ENCODE results near the gene ZNF616. TPM values are rescaled to one million over a fixed set of nuclear protein-coding genes. Genes with fewer than 3 reads are reported as not detected.

Gene ZNF616
- polyA plus RNA-seq, 1 of the 3 experiments (the other 2 are of a cell fraction) = 1.5 TPM

GRCh38 chr19:52070496-52070895, 69.2 kb downstream of the ZNF616 start:
- Histone ChIP-seq H3K9ac (no peak overlapping the region), H3K36me3 (replicated peaks in 1 of 2; ENCODE audit: control insufficient read depth in 1 of 2, insufficient read depth in 2 of 2, low read length in 1 of 2) (peaks cover 60 to 99% of the 10 kb centered on the region in 2 experiments), H3K79me2 (ENCODE audit: insufficient read depth) (peaks cover 19% of the 10 kb centered on the region), H4K20me1 (ENCODE audit: insufficient read depth) (no peaks in the 10 kb centered on the region), H3K9me3 (peaks cover 49% of the 10 kb centered on the region), H3K4me1 (ENCODE audit: control insufficient read depth in 1 of 2, insufficient read depth in 2 of 2, low read depth in 1 of 2, low read length in 1 of 2) (no peaks in the 10 kb centered on the region), H3K27ac (ENCODE audit: low read depth in 2 of 2, low read length in 1 of 2) (no peak overlapping the region), H3K4me3 (ENCODE audit: low read depth in 2 of 2, low read length in 1 of 2) (no peak overlapping the region), H2AFZ (ENCODE audit: low read depth) (no peak overlapping the region), H3F3A (replicated peaks; ENCODE audit: insufficient read depth) (peaks cover 3% of the 10 kb centered on the region), H3K9me2 (no peaks in the 10 kb centered on the region), H3K27me3 (ENCODE audit: insufficient read depth) (no peaks in the 10 kb centered on the region), H3K4me2 (no peak overlapping the region)
- CTCF ChIA-PET = no interaction called here
- POLR2A ChIA-PET = no interaction called here
- TF ChIP-seq FOXM1 (IDR thresholded peaks at IDR 0.05; ENCODE audit: low read depth) (no peak), REST (IDR thresholded peaks at IDR 0.05; ENCODE audit: low read depth, low read length) (no peak), NRF1 (IDR thresholded peaks at IDR 0.05; ENCODE audit: low read depth, low read length) (no peak), NFIC (IDR thresholded peaks at IDR 0.05; ENCODE audit: borderline replicate concordance) (no peak), ELF1 (IDR thresholded peaks at IDR 0.05) (no peak), RXRA (IDR thresholded peaks at IDR 0.05; ENCODE audit: borderline replicate concordance, low read depth) (no peak), IRF3 (IDR thresholded peaks at IDR 0.05; ENCODE audit: low read depth, low read length) (no peak), FOSL2 (IDR thresholded peaks at IDR 0.05; ENCODE audit: borderline replicate concordance, low read depth) (no peak), SMC3 (IDR thresholded peaks at IDR 0.05; ENCODE audit: low read depth, low read length) (no peak), POLR2AphosphoS5 (IDR thresholded peaks at IDR 0.05; ENCODE audit: low read depth, low read length) (no peak), FOXJ3 (CRISPR knock-in tag; IDR thresholded peaks at IDR 0.05) (no peak)
- WGBS (ENCODE audit: low lambda C conversion rate) = 88% methylated on average over 4 of the region's 5 CpGs
- DNase-seq = no peak

GRCh38 chr19:52069653-52070052, 70.1 kb downstream of the ZNF616 start:
- Histone ChIP-seq H3K9me3 (peaks cover 53% of the 10 kb centered on the region), H3K36me3 (replicated peaks in 1 of 2; ENCODE audit: control insufficient read depth in 1 of 2, insufficient read depth in 2 of 2, low read length in 1 of 2) (peaks cover 56 to 99% of the 10 kb centered on the region in 2 experiments)
- CTCF ChIA-PET = no interaction called here

More at GRCh38 chr19:52069653-52070052, 70.1 kb downstream of the ZNF616 start:
- no peaks in the 10 kb centered on the region for H3K4me1 ChIP-seq (ENCODE audit: control insufficient read depth in 1 of 2, insufficient read depth in 2 of 2, low read depth in 1 of 2, low read length in 1 of 2)
- no peak for DNase-seq
- H3K27ac ChIP-seq (ENCODE audit: low read depth in 2 of 2, low read length in 1 of 2) = no peak overlapping the region
- H3F3A ChIP-seq (replicated peaks; ENCODE audit: insufficient read depth) = peaks cover 3% of the 10 kb centered on the region
- no peak overlapping the region for H3K9ac ChIP-seq
- POLR2A ChIA-PET = no interaction called here
- WGBS (ENCODE audit: low lambda C conversion rate) = 55% methylated on average over 2 of the region's 2 CpGs
- H2AFZ ChIP-seq (ENCODE audit: low read depth) = no peak overlapping the region
- no peak overlapping the region for H3K4me2 ChIP-seq
- H3K4me3 ChIP-seq (ENCODE audit: low read depth in 2 of 2, low read length in 1 of 2) = no peak overlapping the region; a peak in 1 of 4 replicates
- peaks cover 17% of the 10 kb centered on the region; the same call in 1 of the 2 replicates for H3K79me2 ChIP-seq (ENCODE audit: insufficient read depth)
- H4K20me1 ChIP-seq (ENCODE audit: insufficient read depth) = no peaks in the 10 kb centered on the region
- no peaks in the 10 kb centered on the region for H3K9me2 ChIP-seq
- H3K27me3 ChIP-seq (ENCODE audit: insufficient read depth) = no peaks in the 10 kb centered on the region
- TF ChIP-seq EP300 (IDR thresholded peaks at IDR 0.05; ENCODE audit: borderline replicate concordance in 1 of 2, low read depth in 1 of 2, low read length in 1 of 2) (no peak), RXRA (IDR thresholded peaks at IDR 0.05; ENCODE audit: borderline replicate concordance, low read depth) (no peak), FOSL2 (IDR thresholded peaks at IDR 0.05; ENCODE audit: borderline replicate concordance, low read depth) (no peak), MEF2A (IDR thresholded peaks at IDR 0.05; ENCODE audit: borderline replicate concordance, low read depth) (no peak), FOXJ3 (CRISPR knock-in tag; IDR thresholded peaks at IDR 0.05) (no peak), EZH2phosphoT487 (IDR thresholded peaks at IDR 0.05; ENCODE audit: borderline replicate concordance, low read depth) (no peak), PBX3 (IDR thresholded peaks at IDR 0.05) (no peak), CTCF (IDR thresholded peaks at IDR 0.05) (no peak), USF2 (IDR thresholded peaks at IDR 0.05; ENCODE audit: borderline replicate concordance, low read depth, low read length) (no peak)

Data from SK-N-SH (cell line).